Bronchial epithelial cell (primary cell): ENCODE results near the gene RALY. TPM values are rescaled to one million over a fixed set of nuclear protein-coding genes. Genes with fewer than 3 reads are reported as not detected.

Source experiments
- DNase-seq: peaks from one replicate; pipeline ENCODE4 v3.0.0-alpha.2; 2010; ENCODE audit warnings: low read depth
- FAIRE-seq: peaks from 2 replicates; lab custom pipeline; 2011; peaks lifted over from hg19 to GRCh38; lab: Jason Lieb, UNC
- H3K27me3 ChIP-seq: 2 replicates; pipeline ENCODE4 v1.5.1; 2011; ENCODE audit warnings: low read length; ENCODE audit not compliant: control insufficient read depth, insufficient read depth
- H3K36me3 ChIP-seq: 2 replicates; pipeline ENCODE4 v1.5.1; 2011; ENCODE audit warnings: low read length; ENCODE audit not compliant: control insufficient read depth, insufficient read depth
- H3K4me3 ChIP-seq: 2 replicates; pipeline ENCODE4 v1.5.1; 2011; ENCODE audit warnings: mild to moderate bottlenecking, low read depth, low read length, control low read depth
- total RNA-seq: library from RNA; depleted of rRNA; stranded (reverse); fragments of >200 nt; gene quantifications from 2 replicates; pipeline ENCODE4 v1.2.1, GENCODE V29; 2014
- TF ChIP-seq, protein P1 (sequence below): IDR thresholded peaks from 2 replicates; pipeline ENCODE4 v1.5.1; 2011; ENCODE audit warnings: mild to moderate bottlenecking, moderate library complexity, low read length, control low read depth, inconsistent platforms; ENCODE audit not compliant: insufficient read depth, severe bottlenecking

The RALY gene
- total RNA-seq, 1 donor from 2014 or later = 75.0 TPM

DNA sequence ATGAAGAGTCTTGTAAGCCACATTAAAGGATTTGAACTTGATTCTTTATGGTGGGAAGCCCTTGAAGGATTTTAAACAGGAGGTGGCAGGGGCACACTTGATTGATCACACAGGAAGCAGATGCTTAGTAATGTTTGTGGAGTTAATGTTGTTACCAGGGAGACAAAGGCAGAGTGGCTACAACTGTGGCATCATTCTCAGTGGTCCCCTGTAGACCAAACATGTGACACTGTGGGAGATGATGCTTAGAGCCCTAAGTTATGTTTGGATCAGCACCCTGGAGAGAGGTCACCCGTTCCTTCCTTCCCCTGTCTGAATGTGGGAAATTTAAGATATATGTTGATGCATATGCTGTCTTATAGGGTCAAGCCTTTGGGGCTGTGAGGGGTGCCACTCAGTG, 65.1 kb downstream of the RALY start:
- no peak for DNase-seq
- peaks cover 1% of the 10 kb centered on the region for H3K36me3 ChIP-seq
- FAIRE-seq = no peak
- TF ChIP-seq, protein P1, sequence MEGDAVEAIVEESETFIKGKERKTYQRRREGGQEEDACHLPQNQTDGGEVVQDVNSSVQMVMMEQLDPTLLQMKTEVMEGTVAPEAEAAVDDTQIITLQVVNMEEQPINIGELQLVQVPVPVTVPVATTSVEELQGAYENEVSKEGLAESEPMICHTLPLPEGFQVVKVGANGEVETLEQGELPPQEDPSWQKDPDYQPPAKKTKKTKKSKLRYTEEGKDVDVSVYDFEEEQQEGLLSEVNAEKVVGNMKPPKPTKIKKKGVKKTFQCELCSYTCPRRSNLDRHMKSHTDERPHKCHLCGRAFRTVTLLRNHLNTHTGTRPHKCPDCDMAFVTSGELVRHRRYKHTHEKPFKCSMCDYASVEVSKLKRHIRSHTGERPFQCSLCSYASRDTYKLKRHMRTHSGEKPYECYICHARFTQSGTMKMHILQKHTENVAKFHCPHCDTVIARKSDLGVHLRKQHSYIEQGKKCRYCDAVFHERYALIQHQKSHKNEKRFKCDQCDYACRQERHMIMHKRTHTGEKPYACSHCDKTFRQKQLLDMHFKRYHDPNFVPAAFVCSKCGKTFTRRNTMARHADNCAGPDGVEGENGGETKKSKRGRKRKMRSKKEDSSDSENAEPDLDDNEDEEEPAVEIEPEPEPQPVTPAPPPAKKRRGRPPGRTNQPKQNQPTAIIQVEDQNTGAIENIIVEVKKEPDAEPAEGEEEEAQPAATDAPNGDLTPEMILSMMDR = no peak
- H3K4me3 ChIP-seq = no peak overlapping the region
- H3K27me3 ChIP-seq = no peaks in the 10 kb centered on the region

DNA sequence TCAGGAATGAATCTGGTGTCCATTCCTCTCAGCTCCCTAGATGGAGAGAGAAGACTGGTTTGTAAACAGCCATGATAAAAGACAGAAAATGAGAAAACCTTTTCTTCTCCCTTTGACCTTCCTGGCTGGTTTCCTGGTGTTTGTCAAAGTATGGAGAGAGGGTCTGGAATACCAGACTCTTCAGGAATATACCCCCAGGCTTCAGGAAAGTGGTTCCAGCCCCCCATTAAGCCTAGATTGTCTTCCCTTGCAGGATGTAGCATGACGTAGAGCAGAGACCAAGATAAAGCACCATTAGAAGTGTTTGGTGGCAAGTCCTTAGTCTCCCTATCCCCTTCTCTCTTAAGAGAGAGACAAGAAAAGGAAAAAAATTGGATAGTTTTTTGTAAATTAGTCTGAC, 67.3 kb downstream of the RALY start:
- no peak overlapping the region for H3K4me3 ChIP-seq
- H3K27me3 ChIP-seq = no peaks in the 10 kb centered on the region
- no peak for FAIRE-seq
- TF ChIP-seq, protein P1 = no peak
- H3K36me3 ChIP-seq = peaks cover 1% of the 10 kb centered on the region
- no peak for DNase-seq

DNA sequence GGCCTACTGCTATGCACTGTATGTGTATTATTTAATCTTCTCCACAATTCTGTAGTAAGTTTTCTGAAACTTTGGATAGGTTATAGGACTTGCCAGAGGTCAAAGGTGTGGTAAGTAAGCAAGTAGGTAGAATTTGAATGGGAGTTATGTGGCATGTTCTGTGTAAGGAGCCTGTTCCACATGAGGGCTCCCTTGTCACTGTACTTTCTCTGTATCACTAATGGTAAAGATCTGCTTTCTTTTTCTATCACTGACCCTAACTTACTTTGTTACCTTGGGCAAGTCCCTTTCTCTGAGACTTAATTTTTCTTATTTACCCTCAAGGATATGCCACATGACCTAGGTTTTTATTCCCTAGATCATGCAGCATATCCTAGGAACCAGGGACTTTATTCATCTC, 68.0 kb downstream of the RALY start:
- FAIRE-seq (no peak), DNase-seq (no peak)
- Histone ChIP-seq H3K4me3 (no peak overlapping the region), H3K27me3 (no peaks in the 10 kb centered on the region), H3K36me3 (peaks cover 1% of the 10 kb centered on the region)
- TF ChIP-seq, protein P1 = no peak

DNA sequence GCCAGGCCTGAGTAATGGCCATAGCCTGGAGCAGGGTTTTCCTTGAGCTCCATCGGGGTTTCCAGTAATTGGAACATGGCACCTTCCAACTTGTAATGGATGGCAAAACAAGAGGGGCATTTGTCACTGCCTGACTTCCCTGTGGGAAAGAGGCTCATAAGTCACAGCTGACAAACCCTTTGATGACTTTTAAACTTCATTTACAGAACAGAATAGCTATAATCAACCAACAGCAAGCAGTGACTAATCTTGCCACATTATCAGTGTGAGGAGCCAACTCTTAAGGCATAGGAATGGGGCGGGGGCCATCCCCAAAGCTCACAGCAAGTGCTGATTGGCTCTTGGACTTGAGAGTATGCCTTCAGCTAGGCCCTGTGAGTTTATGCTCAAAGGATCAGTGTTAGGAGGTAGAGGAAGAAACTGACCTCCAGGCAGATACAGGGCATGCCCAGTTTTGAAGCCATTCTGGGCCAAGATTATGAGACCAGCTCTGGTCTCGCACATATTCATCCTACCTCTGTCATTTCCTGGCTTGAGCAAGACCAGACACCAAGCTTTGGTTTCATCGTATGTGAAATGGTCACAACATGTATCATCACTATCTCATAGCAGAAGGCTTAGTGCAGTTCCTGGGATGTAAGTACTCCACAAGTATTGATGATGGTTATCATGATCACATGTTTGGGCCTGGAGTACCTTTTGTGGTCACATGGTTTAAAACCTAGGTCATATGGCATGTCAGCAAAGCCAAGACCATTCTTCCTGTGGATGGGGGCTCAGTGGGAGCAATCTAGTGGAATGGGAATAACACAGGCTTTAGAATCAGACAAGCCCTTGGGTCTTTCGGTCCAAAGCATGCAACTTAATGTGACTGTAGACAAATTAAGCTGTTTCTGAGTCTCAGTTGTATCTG, 69.1 kb downstream of the RALY start:
- peak; percentile 77 for DNase-seq
- Histone ChIP-seq H3K27me3 (no peaks in the 10 kb centered on the region), H3K36me3 (peaks cover 1% of the 10 kb centered on the region), H3K4me3 (no peak overlapping the region)
- TF ChIP-seq, protein P1 = no peak
- FAIRE-seq = no peak

DNA sequence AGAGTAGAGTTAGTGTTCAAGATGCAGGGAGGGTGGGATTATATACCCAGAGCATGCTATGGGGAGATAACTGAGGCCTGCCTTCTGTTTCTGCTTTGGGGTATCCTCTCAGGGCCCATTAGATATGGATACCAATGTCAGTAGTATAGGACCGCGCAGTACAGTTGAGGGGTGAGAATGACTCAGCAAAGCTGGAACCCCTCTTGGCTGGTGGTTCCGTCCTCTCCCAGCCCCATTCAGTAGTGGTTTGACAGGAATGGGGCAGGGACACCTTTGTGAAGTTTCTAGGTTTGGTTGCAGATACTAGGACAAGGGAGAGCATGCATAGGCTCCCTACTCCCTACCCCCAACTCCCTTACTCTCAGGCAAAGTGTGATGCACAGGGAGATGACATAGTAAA, 70.6 kb downstream of the RALY start:
- DNase-seq (no peak), FAIRE-seq (no peak)
- no peak overlapping the region for H3K4me3 ChIP-seq
- TF ChIP-seq, protein P1 = no peak
- no peaks in the 10 kb centered on the region for H3K27me3 ChIP-seq
- H3K36me3 ChIP-seq = no peaks in the 10 kb centered on the region

DNA sequence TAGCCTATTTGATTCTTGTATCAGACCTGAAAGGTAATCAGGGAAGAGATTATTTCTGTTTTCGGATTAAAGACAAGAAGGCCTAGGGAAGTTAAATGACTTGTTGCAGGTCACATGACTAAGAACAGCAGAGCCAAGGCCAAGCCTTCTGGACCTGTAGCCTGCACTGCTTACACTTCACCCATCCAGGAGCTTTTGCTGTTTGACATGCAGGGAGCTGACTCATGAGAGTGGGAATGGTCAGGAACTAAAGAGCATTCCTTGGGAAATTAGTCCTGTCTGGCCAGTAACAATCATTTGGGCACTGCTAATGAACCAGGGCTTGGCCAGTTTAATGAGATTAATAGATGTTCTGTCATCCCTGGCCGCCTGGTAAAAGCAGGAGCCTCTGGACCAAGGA, 71.5 kb downstream of the RALY start:
- TF ChIP-seq, protein P1 = no peak
- H3K27me3 ChIP-seq = no peaks in the 10 kb centered on the region
- no peaks in the 10 kb centered on the region for H3K36me3 ChIP-seq
- no peak overlapping the region for H3K4me3 ChIP-seq
- no peak for FAIRE-seq
- peak; percentile 66 for DNase-seq
